Mesenchymal stem cell (in vitro differentiated cells and primary cell): Measurements from ENCODE around the gene TRIO.

Source experiments
- DNase-seq: peaks from one replicate; pipeline ENCODE4 v3.0.0-alpha.2; 2013
- H2AFZ ChIP-seq: one replicate; pipeline ENCODE4 v1.6.1; 2013; ENCODE audit warnings: low read depth, mild to moderate bottlenecking, control low read depth, inconsistent platforms, low read length, moderate library complexity
- H2AK5ac ChIP-seq: 2 replicates; pipeline ENCODE4 v1.6.1; 2013; ENCODE audit warnings: low read length, moderate library complexity, mild to moderate bottlenecking, inconsistent platforms; ENCODE audit not compliant: severe bottlenecking
- H2BK120ac ChIP-seq: one replicate; pipeline ENCODE4 v1.6.1; 2013; ENCODE audit warnings: low read depth, mild to moderate bottlenecking, inconsistent platforms, low read length, moderate library complexity
- H2BK12ac ChIP-seq, 2 experiments: one replicate each; pipeline ENCODE4 v1.6.1; 2013; ENCODE audit warnings: inconsistent platforms in 2 of 2, low read length in 2 of 2, mild to moderate bottlenecking in 2 of 2, moderate library complexity in 2 of 2, control low read depth in 1 of 2
- H2BK15ac ChIP-seq: one replicate; pipeline ENCODE4 v1.6.1; 2013; ENCODE audit warnings: mild to moderate bottlenecking, low read depth, inconsistent platforms; ENCODE audit not compliant: poor library complexity, severe bottlenecking
- H2BK5ac ChIP-seq: 2 replicates; pipeline ENCODE4 v1.6.1; 2013; ENCODE audit warnings: low read depth, mild to moderate bottlenecking, low read length, control low read depth, inconsistent platforms; ENCODE audit not compliant: poor library complexity, severe bottlenecking
- H3K14ac ChIP-seq, 2 experiments: one replicate each; pipeline ENCODE4 v1.6.1; 2013; ENCODE audit warnings: inconsistent platforms in 2 of 2, low read length in 2 of 2, control low read depth in 1 of 2, mild to moderate bottlenecking in 1 of 2, moderate library complexity in 1 of 2
- H3K18ac ChIP-seq, 2 experiments: one replicate each; pipeline ENCODE4 v1.6.1; 2013; ENCODE audit warnings: inconsistent platforms in 2 of 2, low read length in 2 of 2, control low read depth in 1 of 2, low read depth in 1 of 2, mild to moderate bottlenecking in 1 of 2
- H3K23ac ChIP-seq, 2 experiments: one replicate each; pipeline ENCODE4 v1.6.1; 2013; ENCODE audit warnings: inconsistent platforms in 2 of 2, low read length in 2 of 2, mild to moderate bottlenecking in 2 of 2, moderate library complexity in 2 of 2, control low read depth in 1 of 2
- H3K27ac ChIP-seq: 2 replicates; pipeline ENCODE4 v1.5.1; 2013; ENCODE audit warnings: mild to moderate bottlenecking, moderate library complexity, low read length, control low read depth, inconsistent platforms; ENCODE audit not compliant: poor library complexity, severe bottlenecking
- H3K27me3 ChIP-seq, 2 experiments: 2 replicates each; pipeline versions ENCODE4 v1.6.1 to v1.7.0; 2013; ENCODE audit warnings: low read length in 2 of 2, mild to moderate bottlenecking in 2 of 2, moderate library complexity in 2 of 2, control low read depth in 1 of 2, inconsistent platforms in 1 of 2; ENCODE audit not compliant: control insufficient read depth in 1 of 2, insufficient read depth in 1 of 2
- H3K36me3 ChIP-seq, 2 experiments: 2 replicates each; pipeline versions ENCODE4 v1.6.1 to v1.7.0; 2013; ENCODE audit warnings: low read length in 2 of 2, control low read depth in 1 of 2, inconsistent platforms in 1 of 2, low read depth in 1 of 2, mild to moderate bottlenecking in 1 of 2; ENCODE audit not compliant: insufficient read depth in 2 of 2, control insufficient read depth in 1 of 2
- H3K4ac ChIP-seq, 2 experiments: one replicate each; pipeline ENCODE4 v1.6.1; 2013; ENCODE audit warnings: inconsistent platforms in 2 of 2, low read length in 2 of 2, mild to moderate bottlenecking in 2 of 2, moderate library complexity in 2 of 2, control low read depth in 1 of 2, low read depth in 1 of 2
- H3K4me1 ChIP-seq: 2 replicates; pipeline ENCODE4 v1.6.1; 2013; ENCODE audit warnings: low read depth, low read length, control low read depth; ENCODE audit not compliant: control insufficient read depth, insufficient read depth
- H3K4me2 ChIP-seq: 2 replicates; pipeline ENCODE4 v1.6.1; 2013; ENCODE audit warnings: low read length, mild to moderate bottlenecking, inconsistent platforms; ENCODE audit not compliant: poor library complexity, severe bottlenecking
- H3K4me3 ChIP-seq, 2 experiments: 2 replicates each; pipeline versions ENCODE4 v1.5.1 to v1.7.0; 2013; ENCODE audit warnings: low read length in 2 of 2, mild to moderate bottlenecking in 2 of 2, control low read depth in 1 of 2, low read depth in 1 of 2; ENCODE audit not compliant: insufficient read depth in 1 of 2
- H3K79me1 ChIP-seq: replicated peaks from 2 replicates; pipeline ENCODE4 v1.6.1; 2013; ENCODE audit warnings: mild to moderate bottlenecking, control low read depth, low read length, inconsistent platforms; ENCODE audit not compliant: poor library complexity, severe bottlenecking
- H3K9ac ChIP-seq: 2 replicates; pipeline ENCODE4 v1.7.0; 2013; ENCODE audit warnings: mild to moderate bottlenecking, low read length, moderate library complexity
- H3K9me3 ChIP-seq: 2 replicates; pipeline ENCODE4 v1.7.0; 2013; ENCODE audit warnings: mild to moderate bottlenecking, low read length; ENCODE audit not compliant: control insufficient read depth
- H4K8ac ChIP-seq: one replicate; pipeline ENCODE4 v1.6.1; 2013; ENCODE audit warnings: inconsistent platforms, mild to moderate bottlenecking, low read length, moderate library complexity
- H4K91ac ChIP-seq: one replicate; pipeline ENCODE4 v1.6.1; 2013; ENCODE audit warnings: mild to moderate bottlenecking, low read length, inconsistent platforms
- WGBS: methylation state at CpG from one replicate; pipeline ENCODE4 v1.1.7; 2013; ENCODE audit warnings: mixed read lengths; 5-methylcytosine and 5-hydroxymethylcytosine counted together

TRIO gene

GRCh38 chr5:14110680-14111079 is 32.5 kb upstream of the TRIO start:
- Histone ChIP-seq H4K91ac (no peak overlapping the region), H2BK120ac (no peak overlapping the region), H4K8ac (no peak overlapping the region), H3K14ac (no peak overlapping the region), H3K4ac (no peak overlapping the region), H2AK5ac (peak overlapping the region; percentile 29), H2BK12ac (no peak overlapping the region), H3K23ac (no peak overlapping the region), H2BK15ac (no peak overlapping the region), H3K27ac (peak overlapping the region; percentile 74), H3K9me3 (peaks cover 14% of the 10 kb centered on the region), H2AFZ (no peak overlapping the region), H3K79me1 (peaks cover 3% of the 10 kb centered on the region), H2BK5ac (no peak overlapping the region), H3K36me3 (no peaks in the 10 kb centered on the region), H3K4me1 (peaks cover 6% of the 10 kb centered on the region), H3K4me3 (peak overlapping the region in 1 of 2 experiments; percentile 24), H3K18ac (no peak overlapping the region), H3K4me2 (no peak overlapping the region), H3K9ac (peak overlapping the region; percentile 92), H3K27me3 (no peaks in the 10 kb centered on the region)
- DNase-seq, result peak; percentile 38
- 30% methylated on average over 2 of the region's 4 CpGs for WGBS

GRCh38 chr5:14112998-14113652 is 30.0 kb upstream of the TRIO start:
- Histone ChIP-seq H3K4me2 (no peak overlapping the region), H2BK5ac (no peak overlapping the region), H3K79me1 (peaks cover 1% of the 10 kb centered on the region), H3K27ac (no peak overlapping the region), H3K14ac (no peak overlapping the region), H4K8ac (no peak overlapping the region), H3K9me3 (peaks cover 14% of the 10 kb centered on the region), H3K4me3 (no peak overlapping the region), H3K36me3 (no peaks in the 10 kb centered on the region), H3K27me3 (no peaks in the 10 kb centered on the region), H2BK120ac (no peak overlapping the region), H2AK5ac (no peak overlapping the region), H3K4me1 (peaks cover 4% of the 10 kb centered on the region), H2BK12ac (no peak overlapping the region), H4K91ac (no peak overlapping the region), H3K9ac (no peak overlapping the region), H2BK15ac (no peak overlapping the region), H2AFZ (no peak overlapping the region), H3K18ac (no peak overlapping the region), H3K23ac (no peak overlapping the region), H3K4ac (no peak overlapping the region)
- WGBS, result 91% methylated on average over 4 of the region's 5 CpGs
- DNase-seq, result no peak

- Histone ChIP-seq H3K18ac (peak overlapping the region in 1 of 2 experiments; percentile 70), H3K23ac (no peak overlapping the region), H3K79me1 (no peaks in the 10 kb centered on the region), H3K4me3 (no peak overlapping the region), H3K9ac (no peak overlapping the region), H3K14ac (peak overlapping the region in 1 of 2 experiments; percentile 20), H2BK12ac (peak overlapping the region in 1 of 2 experiments; percentile 17), H2BK5ac (no peak overlapping the region), H2AK5ac (no peak overlapping the region), H3K27me3 (no peaks in the 10 kb centered on the region), H3K36me3 (no peaks in the 10 kb centered on the region), H3K4ac (peak overlapping the region in 1 of 2 experiments; percentile 37), H2BK120ac (no peak overlapping the region), H2BK15ac (no peak overlapping the region), H4K91ac (no peak overlapping the region), H3K4me2 (no peak overlapping the region), H4K8ac (no peak overlapping the region), H3K4me1 (peaks cover 8% of the 10 kb centered on the region), H3K9me3 (peaks cover 14% of the 10 kb centered on the region), H3K27ac (no peak overlapping the region), H2AFZ (no peak overlapping the region)
- no peak for DNase-seq
- 49% methylated on average over 4 of the region's 4 CpGs for WGBS
Observed at GRCh38 chr5:14114615-14115251, 28.4 kb upstream of the TRIO start.

- H4K8ac ChIP-seq, result no peak overlapping the region
- no peak overlapping the region for H3K14ac ChIP-seq
- no peak overlapping the region for H2AK5ac ChIP-seq
- no peak for DNase-seq
- H3K4me3 ChIP-seq, result no peak overlapping the region
- H2BK120ac ChIP-seq, result no peak overlapping the region
- no peak overlapping the region for H3K27ac ChIP-seq
- H3K79me1 ChIP-seq, result no peaks in the 10 kb centered on the region
- WGBS, result 95% methylated on average over 7 of the region's 7 CpGs
- H3K4me2 ChIP-seq, result no peak overlapping the region
- no peak overlapping the region for H2AFZ ChIP-seq
- no peak overlapping the region for H3K18ac ChIP-seq
- H3K27me3 ChIP-seq, result no peaks in the 10 kb centered on the region
- H2BK15ac ChIP-seq, result no peak overlapping the region
- no peak overlapping the region for H3K4ac ChIP-seq
- peaks cover 8% of the 10 kb centered on the region for H3K4me1 ChIP-seq
- no peak overlapping the region for H2BK12ac ChIP-seq
- no peaks in the 10 kb centered on the region for H3K36me3 ChIP-seq
- no peak overlapping the region for H3K23ac ChIP-seq
- no peak overlapping the region for H4K91ac ChIP-seq
- no peak overlapping the region for H3K9ac ChIP-seq
- peaks cover 14% of the 10 kb centered on the region for H3K9me3 ChIP-seq
- no peak overlapping the region for H2BK5ac ChIP-seq
Observed at GRCh38 chr5:14115323-14115895, 27.7 kb upstream of the TRIO start.
